ENCODE results near the gene KLHL29.

Gene KLHL29

DNA sequence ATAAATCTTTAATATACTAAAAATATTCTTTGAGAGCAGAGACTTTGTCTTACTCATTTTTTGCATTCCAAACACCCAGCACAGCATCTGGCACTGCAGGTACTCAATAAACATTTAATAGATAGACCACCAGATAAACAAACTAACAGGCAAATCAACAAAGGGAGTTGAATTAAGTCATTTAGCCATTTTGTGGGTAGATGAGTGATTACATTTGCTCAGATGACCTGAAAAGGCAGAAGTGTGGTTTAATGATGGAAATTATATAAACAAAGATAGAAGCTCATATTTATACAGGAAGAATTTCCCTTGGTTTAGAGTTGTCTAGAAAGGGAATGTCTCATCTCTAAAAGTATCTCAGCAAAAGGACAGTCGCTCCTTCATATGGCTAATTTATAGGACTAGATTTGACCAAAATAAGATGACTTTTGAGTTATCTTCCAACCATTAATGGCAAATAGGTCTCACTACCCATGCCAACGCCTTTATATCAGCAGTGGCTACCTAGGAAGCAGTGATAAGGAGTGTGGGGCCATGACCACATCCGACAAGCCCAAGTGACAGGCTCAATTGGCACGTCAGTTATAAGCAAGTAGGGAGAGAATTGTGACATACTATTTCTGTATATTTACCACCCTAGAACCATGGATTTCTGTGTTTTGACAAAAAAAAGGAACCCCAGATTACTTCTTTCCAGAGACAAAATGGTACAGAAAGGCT lies 368.5 kb downstream of the KLHL29 start:
- no peak for DNase-seq

DNA sequence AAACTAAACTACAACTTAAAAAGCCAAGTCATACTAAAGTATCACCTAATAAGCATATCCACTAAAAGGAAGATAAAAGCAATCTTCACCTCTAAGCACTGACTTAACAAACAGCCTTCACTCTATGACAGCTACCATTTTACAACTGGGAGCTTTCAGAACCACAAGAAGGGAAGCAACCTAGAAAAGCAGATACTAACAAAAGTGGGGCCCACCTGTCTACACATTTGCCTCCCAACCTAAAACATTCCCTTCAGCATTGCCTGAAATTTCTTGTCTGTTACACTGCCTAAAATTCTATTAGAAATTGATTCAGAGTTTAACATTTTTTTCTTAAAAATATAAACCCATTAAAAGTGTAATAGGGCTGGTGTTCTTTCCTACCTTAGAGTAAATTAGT lies 370.0 kb downstream of the KLHL29 start:
- no peak for DNase-seq

- DNase-seq, result no peak
Observed at GRCh38 chr2:23756593-23757292, 371.8 kb downstream of the KLHL29 start.

DNA sequence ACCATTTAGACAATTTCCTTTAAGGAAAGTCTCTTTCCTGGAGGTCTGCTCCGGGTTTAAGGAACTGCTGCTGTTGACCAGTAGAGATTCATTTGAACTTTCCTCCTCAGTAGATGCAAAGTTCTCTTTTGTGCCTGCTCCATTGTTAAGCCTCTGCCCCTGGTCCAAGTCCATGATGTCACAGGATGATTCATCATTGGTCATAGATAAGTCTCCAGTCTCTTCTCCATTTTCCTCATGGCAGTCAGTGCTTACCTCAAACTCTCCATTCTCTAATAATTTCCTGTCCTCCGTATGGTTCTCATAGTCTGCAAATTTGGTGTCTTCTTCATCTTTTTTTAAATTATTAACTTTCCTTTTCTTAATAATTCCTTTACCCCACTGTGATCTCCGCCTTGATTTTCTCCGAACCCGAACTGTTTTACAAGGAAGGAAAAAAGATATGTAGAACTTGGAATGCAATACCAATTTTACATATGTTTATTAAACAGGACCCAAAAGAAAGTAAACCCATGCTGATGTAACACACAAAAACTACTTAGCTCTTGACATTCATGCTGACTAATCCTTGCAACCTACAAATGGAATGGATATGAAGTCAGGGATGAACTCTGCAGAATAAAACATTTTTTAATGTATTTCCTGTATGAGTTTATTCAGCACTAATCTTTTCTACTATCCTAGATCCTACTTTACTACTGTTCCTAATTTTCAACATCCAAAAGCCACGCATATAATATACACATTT lies 372.9 kb downstream of the KLHL29 start:
- no peak for DNase-seq
